K562 (cell line): ENCODE measurements around the gene EEF1AKMT1. TPM values are rescaled to one million over a fixed set of nuclear protein-coding genes. Genes with fewer than 3 reads are reported as not detected.
A peak's percentile ranks its signal among the peaks of the same experiment; 100 is the strongest.

Experiments
- ATAC-seq: fragments of 200-7000 bp; cut with Tn5 transposase; 3 replicates; pipeline ENCODE4 v1.9.1; 2020; ENCODE audit warnings: moderate library complexity
- BruUV-seq: library from RNA; stranded (reverse); fragments of 400-500 nt; replicated peaks from 2 replicates; lab custom pipeline; 2021; lab: Mats Ljungman, UMichigan
- CTCF ChIA-PET: fragments of 300-600 bp; formaldehyde crosslinking; extraction: SDS; loops from one replicate; lab custom pipeline; 2021; ENCODE audit warnings: low intra/inter-chr PET ratio; lab: Yijun Ruan, JAX
- POLR2A ChIA-PET: fragments of 300-600, 350-650 bp; sonication (Branson Sonifier 250); formaldehyde crosslinking; extraction: SDS; loops from one replicate; lab custom pipeline; 2021; ENCODE audit warnings: antibody characterized with exemption, inconsistent platforms; lab: Yijun Ruan, JAX
- DNase-seq, 4 experiments: peaks; one replicate each; pipeline versions ENCODE4 v3.0.0 to v3.0.0-alpha.2; 2011 to 2018; ENCODE audit warnings: low spot score in 3 of 4, mixed read lengths in 3 of 4; ENCODE audit errors: extremely low read depth in 1 of 4
- FAIRE-seq: peaks from 2 replicates; lab custom pipeline; 2011; peaks lifted over from hg19 to GRCh38; lab: Jason Lieb, UNC
- H2AFZ ChIP-seq: 2 replicates; pipeline ENCODE4 v1.6.0; 2011; ENCODE audit warnings: low read depth, low read length, control low read depth, inconsistent platforms
- H3K27ac ChIP-seq: fragments of 200-600 bp; 3 replicates; pipeline ENCODE4 v1.8.0; 2011; ENCODE audit warnings: low read depth, mild to moderate bottlenecking, control low read depth, inconsistent platforms, low read length, moderate library complexity, mixed read lengths; ENCODE audit errors: extremely low read depth
- H3K27me3 ChIP-seq, 2 experiments: fragments of 300-600 bp in 1 of 2; 2 replicates in 1 of 2; 3 replicates in 1 of 2; pipeline versions ENCODE4 v1.6.0 to v1.8.0; 2011; ENCODE audit warnings: inconsistent platforms in 2 of 2, low read length in 2 of 2, mild to moderate bottlenecking in 1 of 2, mixed read lengths in 1 of 2, moderate library complexity in 1 of 2; ENCODE audit not compliant: control insufficient read depth in 2 of 2, insufficient read depth in 2 of 2
- H3K36me3 ChIP-seq: fragments of 300-600 bp; 3 replicates; pipeline ENCODE4 v1.8.0; 2011; ENCODE audit warnings: mild to moderate bottlenecking, low read length, inconsistent platforms; ENCODE audit not compliant: control insufficient read depth, insufficient read depth
- H3K4me1 ChIP-seq, 2 experiments: fragments of 200-600 bp in 1 of 2; replicated peaks in 1 of 2; 2 replicates in 1 of 2; 3 replicates in 1 of 2; pipeline versions ENCODE4 v1.5.1 to v1.8.0; 2011; ENCODE audit warnings: inconsistent platforms in 2 of 2, low read length in 2 of 2, mild to moderate bottlenecking in 1 of 2, mixed read lengths in 1 of 2, moderate library complexity in 1 of 2; ENCODE audit not compliant: control insufficient read depth in 2 of 2, insufficient read depth in 2 of 2
- H3K4me2 ChIP-seq: 2 replicates; pipeline ENCODE4 v1.6.1; 2011; ENCODE audit warnings: low read length, control low read depth, inconsistent platforms, mixed read lengths; ENCODE audit not compliant: insufficient read depth
- H3K4me3 ChIP-seq: fragments of 200-600 bp; sonication (generic), shearing (Covaris generic); 2 replicates; pipeline ENCODE4 v1.5.1; 2016; ENCODE audit warnings: control low read depth, inconsistent platforms
- H3K79me2 ChIP-seq: fragments of 200-600 bp; 3 replicates; pipeline ENCODE4 v1.8.0; 2011; ENCODE audit warnings: low read length, inconsistent platforms; ENCODE audit not compliant: control insufficient read depth, insufficient read depth
- H3K9ac ChIP-seq, 2 experiments: 2 replicates each; pipeline versions ENCODE4 v1.6.0 to v1.6.1; 2011; ENCODE audit warnings: low read depth in 2 of 2, low read length in 2 of 2, control low read depth in 1 of 2, inconsistent platforms in 1 of 2, mild to moderate bottlenecking in 1 of 2, mixed read lengths in 1 of 2; ENCODE audit not compliant: insufficient read depth in 1 of 2
- H3K9me1 ChIP-seq: one replicate; pipeline ENCODE4 v1.6.0; 2011; ENCODE audit warnings: inconsistent platforms, mild to moderate bottlenecking, low read length, moderate library complexity; ENCODE audit not compliant: control insufficient read depth, insufficient read depth
- H3K9me3 ChIP-seq: replicated peaks from 2 replicates; pipeline ENCODE4 v1.5.1; 2011; ENCODE audit warnings: low read depth, low read length, inconsistent platforms; ENCODE audit not compliant: control insufficient read depth, insufficient read depth
- H4K20me1 ChIP-seq: replicated peaks from 2 replicates; pipeline ENCODE4 v1.6.1; 2011; ENCODE audit warnings: low read length, inconsistent platforms, mixed read lengths; ENCODE audit not compliant: control insufficient read depth, insufficient read depth
- ADNP ChIP-seq: fragments of 200-800 bp; sonication (Bioruptor generic); IDR thresholded peaks from 2 replicates; pipeline ENCODE4 v1.6.1; 2016; ENCODE audit warnings: missing genetic modification characterization, missing compliant biosample characterization
- ETV5 ChIP-seq: sonication (generic); formaldehyde crosslinking; IDR thresholded peaks from 2 replicates; pipeline ENCODE4 v1.4.0; 2020; ENCODE audit warnings: low read depth, mild to moderate bottlenecking, missing genetic modification reagents
- GABPB1 ChIP-seq: sonication (generic); formaldehyde crosslinking; IDR thresholded peaks from 2 replicates; pipeline ENCODE4 v1.8.0; 2022; ENCODE audit warnings: mild to moderate bottlenecking, missing genetic modification reagents
- ILF3 ChIP-seq: fragments of 450-650 bp; IDR thresholded peaks from 2 replicates; pipeline ENCODE4 v1.6.1; 2018; ENCODE audit warnings: antibody characterized with exemption, mild to moderate bottlenecking, moderate library complexity, borderline replicate concordance
- SIRT6 ChIP-seq: IDR thresholded peaks from one replicate; pipeline ENCODE4 v1.6.1; 2012; ENCODE audit warnings: low read depth, mild to moderate bottlenecking, control low read depth, inconsistent platforms, low read length, moderate library complexity
- SNRNP70 ChIP-seq: fragments of 200-400 bp; formaldehyde crosslinking; optimal IDR thresholded peaks from 2 replicates; pipeline ENCODE3; 2017; ENCODE audit warnings: low read depth, low read length
- SP1 ChIP-seq: sonication (generic); formaldehyde crosslinking; IDR thresholded peaks from 2 replicates; pipeline ENCODE4 v1.8.1; 2022; ENCODE audit warnings: mild to moderate bottlenecking, missing genetic modification reagents
- ZNF778 ChIP-seq: fragments of 450-650 bp; formaldehyde crosslinking; IDR thresholded peaks from 2 replicates; pipeline ENCODE4 v1.4.0; 2020; ENCODE audit warnings: mild to moderate bottlenecking, moderate library complexity
- WGBS: fragments of 100-300 bp; shearing (Covaris generic); methylation state at CpG from one replicate; pipeline ENCODE4 v1.1.6; 2016; ENCODE audit warnings: low coverage, mixed read lengths; ENCODE audit not compliant: insufficient coverage; ENCODE audit errors: missing lambda C conversion rate; 5-methylcytosine and 5-hydroxymethylcytosine counted together
- in situ Hi-C: fragments of 300-500 bp; cut with MboI; formaldehyde crosslinking; loops from 4 replicates; pipeline ENCODE4 v1.15.0; 2018; ENCODE audit warnings: inconsistent platforms, mixed read lengths
- intact Hi-C: fragments of 100-400 bp; cut with micrococcal nuclease; formaldehyde crosslinking; loops from 2 replicates; pipeline ENCODE4 v1.14.2; 2022
- polyA plus RNA-seq, 8 experiments: library from polyadenylated mRNA; depleted of rRNA in 4 of 8; stranded (reverse) in 5 of 8; unstranded in 3 of 8; fragments of >200 nt; fragmentation: Nextera tagmentation in 2 of 8; fragmentation: Illumina TruSeq in 1 of 8; extraction: Ambion mirVana in 2 of 8; extraction: Trizol in 1 of 8; gene quantifications; 2 replicates each; pipeline versions ENCODE4 v1.2.1 to v1.2.3, GENCODE V29; 2011 to 2014; ENCODE audit warnings: inconsistent platforms in 1 of 8, missing spikeins in 1 of 8
- total RNA-seq, 7 experiments: library from RNA; depleted of rRNA in 6 of 7; stranded (reverse); fragments of >200 nt in 6 of 7; fragmentation: Illumina TruSeq in 2 of 7; extraction: Trizol in 2 of 7; gene quantifications; 2 replicates each; pipeline versions ENCODE4 v1.2.1 to v1.2.3, GENCODE V29; 2011 to 2021; ENCODE audit warnings: low replicate concordance in 1 of 7
- TF ChIP-seq, protein P1 (sequence below): fragments of 250-450 bp; sonication (Bioruptor Pico); IDR thresholded peaks from 2 replicates; pipeline ENCODE4 v1.5.0; 2020; ENCODE audit warnings: mild to moderate bottlenecking
- TF ChIP-seq, protein P2 (sequence below), 2 experiments: fragments of 450-650 bp; formaldehyde crosslinking in 1 of 2; IDR thresholded peaks; 2 replicates each; pipeline versions ENCODE4 v1.4.0 to v1.6.1; 2014 to 2020; ENCODE audit warnings: mild to moderate bottlenecking in 2 of 2, borderline replicate concordance in 1 of 2, low read depth in 1 of 2

EEF1AKMT1 gene
- total and polyA plus RNA-seq, 9 of the 15 experiments (the other 6 are each of a cell fraction or from before 2014, with no cell fraction given): 5.3 to 36.3 (median 7.9) TPM

DNA sequence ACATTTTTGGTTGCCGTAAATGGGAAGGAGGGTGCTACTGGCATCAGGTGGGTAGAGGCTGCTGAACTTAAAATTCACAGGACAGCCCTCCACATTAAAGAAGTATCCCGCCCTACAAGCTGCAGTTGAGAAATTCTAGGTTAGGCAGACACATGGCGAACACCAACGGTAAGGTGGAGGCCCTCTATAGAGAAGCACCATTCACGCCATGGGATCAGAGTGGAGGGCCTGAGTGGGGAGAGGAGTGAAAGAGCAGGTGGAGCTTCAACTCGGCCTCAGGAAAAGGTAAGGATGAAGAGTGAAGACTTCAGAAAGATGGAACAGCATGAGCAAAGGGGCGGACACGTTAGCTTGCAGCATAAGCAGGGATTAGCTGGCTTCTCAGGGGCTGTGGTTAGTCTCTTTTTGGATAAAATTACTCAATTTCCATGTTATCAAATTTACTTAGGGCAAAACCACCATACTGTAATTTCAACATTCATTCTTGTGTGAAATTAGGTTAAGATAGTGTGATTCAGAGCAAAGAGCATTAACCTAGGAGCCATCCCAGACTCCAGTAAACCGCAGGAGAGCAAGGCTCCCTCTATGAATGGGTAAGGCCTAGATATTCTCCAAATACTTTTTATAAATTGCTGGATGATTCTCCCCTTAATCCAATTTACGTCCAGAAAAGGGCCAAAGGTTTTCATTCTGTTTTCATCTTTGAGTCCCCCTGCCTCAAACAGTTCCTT, 1.2 kb downstream of the EEF1AKMT1 start:
- peak; percentile 6; the same call in 1 of the 3 replicates for ATAC-seq
- Histone ChIP-seq H4K20me1 (no peaks in the 10 kb centered on the region), H3K79me2 (peaks cover 25% of the 10 kb centered on the region), H3K4me1 (peaks cover 5 to 13% of the 10 kb centered on the region in 2 experiments; a peak in 3 of 5 replicates), H3K9me1 (no peaks in the 10 kb centered on the region), H3K4me2 (peak overlapping the region; percentile 88), H3K9ac (peak overlapping the region; percentile 57 to 92), H3K4me3 (peak overlapping the region; percentile 60), H2AFZ (peak overlapping the region; percentile 90), H3K27me3 (no peaks in the 10 kb centered on the region), H3K36me3 (peaks cover 24% of the 10 kb centered on the region; the same call in 2 of the 3 replicates), H3K9me3 (0 out of 2 replicates have a peak, but pooled peaks cover 3% of the 10 kb centered on the region), H3K27ac (peak overlapping the region; percentile 95)
- no TSS peak for BruUV-seq
- in situ Hi-C loops: no loop called here
- FAIRE-seq: peak; percentile 6
- ChIA-PET POLR2A (interaction anchor here (0.6 to 0.7 kb wide), 2 partner anchors 12 to 1005 kb away, joined by 3 to 4 read pairs; no protein-coding TSS in a partner anchor), CTCF (no interaction called here)
- peak in 1 of 4 experiments; percentile 23 for DNase-seq
- WGBS: 24% methylated on average over 8 of the region's 10 CpGs
- intact Hi-C loops: loop anchor here (5.0 kb wide), 1 partner anchor 60 kb away; no protein-coding TSS in a partner anchor
- no peak for TF ChIP-seq ETV5 (CRISPR knock-in tag)
- TF ChIP-seq ADNP (tag): no peak
- TF ChIP-seq, protein P1, sequence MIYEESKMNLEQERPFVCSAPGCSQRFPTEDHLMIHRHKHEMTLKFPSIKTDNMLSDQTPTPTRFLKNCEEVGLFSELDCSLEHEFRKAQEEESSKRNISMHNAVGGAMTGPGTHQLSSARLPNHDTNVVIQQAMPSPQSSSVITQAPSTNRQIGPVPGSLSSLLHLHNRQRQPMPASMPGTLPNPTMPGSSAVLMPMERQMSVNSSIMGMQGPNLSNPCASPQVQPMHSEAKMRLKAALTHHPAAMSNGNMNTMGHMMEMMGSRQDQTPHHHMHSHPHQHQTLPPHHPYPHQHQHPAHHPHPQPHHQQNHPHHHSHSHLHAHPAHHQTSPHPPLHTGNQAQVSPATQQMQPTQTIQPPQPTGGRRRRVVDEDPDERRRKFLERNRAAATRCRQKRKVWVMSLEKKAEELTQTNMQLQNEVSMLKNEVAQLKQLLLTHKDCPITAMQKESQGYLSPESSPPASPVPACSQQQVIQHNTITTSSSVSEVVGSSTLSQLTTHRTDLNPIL: no peak
- TF ChIP-seq GABPB1 (CRISPR knock-in tag): no peak
- no peak for TF ChIP-seq ILF3
- TF ChIP-seq SIRT6: no peak
- no peak for TF ChIP-seq SP1 (CRISPR knock-in tag)
- TF ChIP-seq, protein P2, sequence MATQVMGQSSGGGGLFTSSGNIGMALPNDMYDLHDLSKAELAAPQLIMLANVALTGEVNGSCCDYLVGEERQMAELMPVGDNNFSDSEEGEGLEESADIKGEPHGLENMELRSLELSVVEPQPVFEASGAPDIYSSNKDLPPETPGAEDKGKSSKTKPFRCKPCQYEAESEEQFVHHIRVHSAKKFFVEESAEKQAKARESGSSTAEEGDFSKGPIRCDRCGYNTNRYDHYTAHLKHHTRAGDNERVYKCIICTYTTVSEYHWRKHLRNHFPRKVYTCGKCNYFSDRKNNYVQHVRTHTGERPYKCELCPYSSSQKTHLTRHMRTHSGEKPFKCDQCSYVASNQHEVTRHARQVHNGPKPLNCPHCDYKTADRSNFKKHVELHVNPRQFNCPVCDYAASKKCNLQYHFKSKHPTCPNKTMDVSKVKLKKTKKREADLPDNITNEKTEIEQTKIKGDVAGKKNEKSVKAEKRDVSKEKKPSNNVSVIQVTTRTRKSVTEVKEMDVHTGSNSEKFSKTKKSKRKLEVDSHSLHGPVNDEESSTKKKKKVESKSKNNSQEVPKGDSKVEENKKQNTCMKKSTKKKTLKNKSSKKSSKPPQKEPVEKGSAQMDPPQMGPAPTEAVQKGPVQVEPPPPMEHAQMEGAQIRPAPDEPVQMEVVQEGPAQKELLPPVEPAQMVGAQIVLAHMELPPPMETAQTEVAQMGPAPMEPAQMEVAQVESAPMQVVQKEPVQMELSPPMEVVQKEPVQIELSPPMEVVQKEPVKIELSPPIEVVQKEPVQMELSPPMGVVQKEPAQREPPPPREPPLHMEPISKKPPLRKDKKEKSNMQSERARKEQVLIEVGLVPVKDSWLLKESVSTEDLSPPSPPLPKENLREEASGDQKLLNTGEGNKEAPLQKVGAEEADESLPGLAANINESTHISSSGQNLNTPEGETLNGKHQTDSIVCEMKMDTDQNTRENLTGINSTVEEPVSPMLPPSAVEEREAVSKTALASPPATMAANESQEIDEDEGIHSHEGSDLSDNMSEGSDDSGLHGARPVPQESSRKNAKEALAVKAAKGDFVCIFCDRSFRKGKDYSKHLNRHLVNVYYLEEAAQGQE (IDR thresholded peaks at IDR 0.05; ENCODE audit: borderline replicate concordance): no peak
- TF ChIP-seq, protein P2 (CRISPR knock-in tag; IDR thresholded peaks at IDR 0.05; ENCODE audit: low read depth): no peak
- no peak for TF ChIP-seq SNRNP70
- TF ChIP-seq ZNF778 (CRISPR knock-in tag): no peak
